ENCODE data around the gene SRCAP. TPM values are rescaled to one million over a fixed set of nuclear protein-coding genes. Genes with fewer than 3 reads are reported as not detected.

Gene SRCAP
- total RNA-seq, 1 donor from 2014 or later: 28.5 TPM

DNA sequence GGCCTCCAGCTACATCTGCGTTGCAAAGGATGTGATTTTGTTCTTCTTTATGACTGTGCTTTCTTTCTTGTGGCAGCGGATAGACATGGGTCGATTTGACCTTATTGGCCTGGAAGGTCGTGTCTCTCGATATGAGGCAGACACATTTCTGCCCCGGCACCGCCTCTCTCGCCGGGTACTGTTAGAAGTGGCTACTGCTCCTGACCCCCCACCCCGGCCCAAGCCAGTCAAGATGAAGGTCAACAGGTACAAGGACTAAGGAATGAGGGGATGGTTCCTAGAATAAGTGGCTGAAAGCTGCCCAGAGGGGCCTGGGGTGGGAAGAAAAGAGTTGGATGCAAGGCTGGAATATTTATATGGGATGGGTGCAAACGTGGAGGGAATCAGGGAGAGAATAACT, 21.1 kb downstream of the SRCAP start:
- Histone ChIP-seq H3K27ac (no peak overlapping the region), H3K36me3 (peaks cover 3 to 97% of the 10 kb centered on the region in 2 donors), H3K4me3 (no peak overlapping the region), H3K4me1 (no peaks in the 10 kb centered on the region), H3K9me3 (no peaks in the 10 kb centered on the region), H3K27me3 (no peaks in the 10 kb centered on the region)
- DNase-seq (ENCODE audit: extremely low spot score in 2 of 2): no peak
- intact Hi-C loops (cut with DNase I): no loop called here
- TF ChIP-seq POLR2A (IDR thresholded peaks at IDR 0.05): no peak

DNA sequence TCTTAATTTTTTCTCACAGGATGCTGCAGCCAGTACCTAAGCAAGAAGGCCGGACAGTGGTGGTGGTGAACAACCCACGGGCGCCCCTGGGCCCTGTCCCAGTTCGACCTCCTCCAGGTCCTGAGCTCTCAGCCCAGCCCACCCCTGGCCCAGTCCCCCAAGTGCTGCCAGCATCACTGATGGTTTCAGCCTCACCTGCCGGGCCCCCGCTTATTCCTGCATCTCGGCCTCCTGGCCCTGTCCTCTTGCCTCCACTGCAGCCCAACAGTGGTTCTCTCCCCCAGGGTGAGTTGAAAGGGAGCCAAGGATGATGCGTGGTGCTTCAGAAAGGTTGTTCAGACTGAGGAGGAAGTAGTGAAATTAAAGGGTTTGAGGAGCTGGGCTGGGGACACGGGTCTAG, 21.7 kb downstream of the SRCAP start:
- intact Hi-C loops (cut with DNase I): no loop called here
- Histone ChIP-seq H3K27me3 (no peaks in the 10 kb centered on the region), H3K4me3 (no peak overlapping the region), H3K27ac (no peak overlapping the region), H3K9me3 (no peaks in the 10 kb centered on the region), H3K4me1 (no peaks in the 10 kb centered on the region), H3K36me3 (peaks cover 3 to 99% of the 10 kb centered on the region in 2 donors)
- no peak for DNase-seq (ENCODE audit: extremely low spot score in 2 of 2)
- no peak for TF ChIP-seq POLR2A (IDR thresholded peaks at IDR 0.05)
- TF ChIP-seq POLR2AphosphoS5 (IDR thresholded peaks at IDR 0.05; ENCODE audit: insufficient read depth in 1 of 2, low read depth in 1 of 2): no peak
- TF ChIP-seq, protein P1, sequence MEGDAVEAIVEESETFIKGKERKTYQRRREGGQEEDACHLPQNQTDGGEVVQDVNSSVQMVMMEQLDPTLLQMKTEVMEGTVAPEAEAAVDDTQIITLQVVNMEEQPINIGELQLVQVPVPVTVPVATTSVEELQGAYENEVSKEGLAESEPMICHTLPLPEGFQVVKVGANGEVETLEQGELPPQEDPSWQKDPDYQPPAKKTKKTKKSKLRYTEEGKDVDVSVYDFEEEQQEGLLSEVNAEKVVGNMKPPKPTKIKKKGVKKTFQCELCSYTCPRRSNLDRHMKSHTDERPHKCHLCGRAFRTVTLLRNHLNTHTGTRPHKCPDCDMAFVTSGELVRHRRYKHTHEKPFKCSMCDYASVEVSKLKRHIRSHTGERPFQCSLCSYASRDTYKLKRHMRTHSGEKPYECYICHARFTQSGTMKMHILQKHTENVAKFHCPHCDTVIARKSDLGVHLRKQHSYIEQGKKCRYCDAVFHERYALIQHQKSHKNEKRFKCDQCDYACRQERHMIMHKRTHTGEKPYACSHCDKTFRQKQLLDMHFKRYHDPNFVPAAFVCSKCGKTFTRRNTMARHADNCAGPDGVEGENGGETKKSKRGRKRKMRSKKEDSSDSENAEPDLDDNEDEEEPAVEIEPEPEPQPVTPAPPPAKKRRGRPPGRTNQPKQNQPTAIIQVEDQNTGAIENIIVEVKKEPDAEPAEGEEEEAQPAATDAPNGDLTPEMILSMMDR (IDR thresholded peaks at IDR 0.05): no peak

DNA sequence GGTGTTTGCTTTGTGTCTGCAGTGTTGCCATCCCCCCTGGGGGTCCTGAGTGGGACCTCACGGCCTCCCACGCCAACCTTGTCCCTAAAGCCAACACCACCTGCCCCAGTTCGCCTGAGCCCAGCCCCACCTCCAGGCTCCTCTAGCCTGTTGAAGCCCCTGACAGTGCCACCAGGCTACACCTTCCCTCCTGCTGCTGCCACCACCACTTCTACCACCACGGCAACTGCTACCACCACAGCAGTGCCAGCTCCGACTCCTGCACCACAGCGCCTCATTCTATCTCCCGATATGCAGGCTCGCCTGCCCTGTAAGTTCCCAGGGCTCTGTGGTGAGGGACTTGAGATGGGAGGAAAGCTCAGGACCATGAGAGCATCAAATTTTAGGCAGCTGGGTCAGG, 22.2 kb downstream of the SRCAP start:
- DNase-seq (ENCODE audit: extremely low spot score in 2 of 2): no peak

DNA sequence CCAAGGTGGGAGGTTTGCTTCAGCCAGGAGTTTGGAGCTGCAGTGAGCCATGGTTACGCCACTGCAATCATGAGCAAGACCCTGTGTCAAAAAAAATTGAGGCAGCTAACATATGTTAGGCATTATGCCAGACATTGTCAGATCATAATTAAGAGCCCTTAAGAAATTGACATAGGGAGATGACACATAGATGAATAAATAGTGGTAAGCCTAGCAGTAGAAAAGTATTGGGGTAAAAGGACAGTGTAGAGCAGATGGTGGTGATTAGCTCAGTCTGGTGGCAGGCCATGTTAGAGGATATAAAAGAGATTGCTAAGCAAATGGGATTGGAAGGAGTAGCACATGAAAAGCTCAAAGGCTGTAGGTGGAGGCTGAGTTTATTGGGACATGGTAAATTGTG, 22.6 kb downstream of the SRCAP start:
- Histone ChIP-seq H3K4me3 (no peak overlapping the region), H3K4me1 (no peaks in the 10 kb centered on the region), H3K9me3 (no peaks in the 10 kb centered on the region), H3K27me3 (no peaks in the 10 kb centered on the region), H3K27ac (no peak overlapping the region), H3K36me3 (peaks cover 3 to 96% of the 10 kb centered on the region in 2 donors)
- intact Hi-C loops (cut with DNase I): no loop called here
- no peak for DNase-seq (ENCODE audit: extremely low spot score in 2 of 2)
- no peak for TF ChIP-seq POLR2A (IDR thresholded peaks at IDR 0.05)
- TF ChIP-seq POLR2AphosphoS5 (IDR thresholded peaks at IDR 0.05; ENCODE audit: insufficient read depth in 1 of 2, low read depth in 1 of 2): no peak
- TF ChIP-seq, protein P1 (IDR thresholded peaks at IDR 0.05): no peak

More for the DNA sequence above, 22.2 kb downstream of the SRCAP start:
- no peaks in the 10 kb centered on the region for H3K4me1 ChIP-seq
- no peak overlapping the region for H3K4me3 ChIP-seq
- TF ChIP-seq, protein P1 (IDR thresholded peaks at IDR 0.05): no peak
- TF ChIP-seq POLR2A (IDR thresholded peaks at IDR 0.05): no peak
- TF ChIP-seq POLR2AphosphoS5 (IDR thresholded peaks at IDR 0.05; ENCODE audit: insufficient read depth in 1 of 2, low read depth in 1 of 2): no peak
- H3K27me3 ChIP-seq: no peaks in the 10 kb centered on the region
- H3K36me3 ChIP-seq: peaks cover 3 to 98% of the 10 kb centered on the region in 2 donors
- H3K9me3 ChIP-seq: no peaks in the 10 kb centered on the region
- intact Hi-C loops (cut with DNase I): no loop called here
- no peak overlapping the region for H3K27ac ChIP-seq

DNA sequence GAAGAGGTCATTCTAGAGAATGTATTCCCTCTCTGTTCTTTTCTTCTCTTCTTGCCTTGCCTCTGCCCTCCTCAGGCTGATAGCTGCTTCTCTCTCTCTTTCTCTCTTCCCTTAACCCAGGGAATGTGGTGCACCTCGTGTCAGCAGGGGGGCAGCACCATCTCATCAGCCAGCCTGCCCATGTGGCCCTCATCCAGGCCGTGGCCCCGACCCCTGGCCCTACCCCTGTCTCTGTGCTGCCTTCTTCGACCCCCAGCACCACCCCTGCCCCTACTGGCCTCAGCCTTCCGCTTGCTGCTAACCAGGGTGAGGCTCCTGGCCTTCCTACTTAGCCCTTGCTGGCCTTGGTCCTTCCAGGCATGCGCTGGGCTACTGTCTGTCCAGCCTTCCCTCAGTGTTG, 23.5 kb downstream of the SRCAP start:
- DNase-seq (ENCODE audit: extremely low spot score in 2 of 2): no peak
- intact Hi-C loops (cut with DNase I): no loop called here
- Histone ChIP-seq H3K4me3 (no peak overlapping the region), H3K4me1 (no peaks in the 10 kb centered on the region), H3K27ac (no peak overlapping the region), H3K9me3 (no peaks in the 10 kb centered on the region), H3K27me3 (no peaks in the 10 kb centered on the region), H3K36me3 (peaks cover 3 to 94% of the 10 kb centered on the region in 2 donors)
- TF ChIP-seq, protein P1 (IDR thresholded peaks at IDR 0.05): no peak
- no peak for TF ChIP-seq POLR2AphosphoS5 (IDR thresholded peaks at IDR 0.05; ENCODE audit: insufficient read depth in 1 of 2, low read depth in 1 of 2)
- TF ChIP-seq POLR2A (IDR thresholded peaks at IDR 0.05): no peak
